Type B pancreatic cell (in vitro differentiated cells): Measurements from ENCODE around the gene ZNF296. TPM values are rescaled to one million over a fixed set of nuclear protein-coding genes. Genes with fewer than 3 reads are reported as not detected.
"Not testable (repeated sequence)": the region's sequence is repeated elsewhere in the genome, so short reads cannot be mapped to it uniquely, and the experiment has no call there.

Experiments
- DNase-seq: peaks from one replicate; pipeline ENCODE4 v3.0.0; 2021; ENCODE audit warnings: mixed read lengths; ENCODE audit not compliant: unreplicated experiment; ENCODE audit errors: extremely low spot score
- H3K27ac Mint-ChIP-seq: 2 replicates; pipeline ENCODE4 v1.8.0; 2021; ENCODE audit warnings: mild to moderate bottlenecking, mixed read lengths
- H3K27me3 Mint-ChIP-seq: 2 replicates; pipeline ENCODE4 v1.8.0; 2021; ENCODE audit warnings: mixed read lengths
- H3K36me3 Mint-ChIP-seq: 2 replicates; pipeline ENCODE4 v1.8.0; 2021; ENCODE audit warnings: mixed read lengths
- H3K4me1 Mint-ChIP-seq: one replicate; pipeline ENCODE4 v1.8.0; 2021; ENCODE audit warnings: mixed read lengths; ENCODE audit not compliant: unreplicated experiment
- H3K4me3 Mint-ChIP-seq: 2 replicates; pipeline ENCODE4 v1.8.0; 2021; ENCODE audit warnings: mild to moderate bottlenecking, mixed read lengths
- H3K9me3 Mint-ChIP-seq: 2 replicates; pipeline ENCODE4 v1.8.0; 2021; ENCODE audit warnings: mixed read lengths
- total RNA-seq: library from RNA; stranded (reverse); gene quantifications from 2 replicates; pipeline ENCODE4 v1.2.1, GENCODE V29; 2021; ENCODE audit warnings: low replicate concordance
- TF ChIP-seq, protein P1 (sequence below): fragments of 200-600 bp; sonication (generic); conservative IDR thresholded peaks from 2 replicates; pipeline ENCODE4 v1.5.0; 2021; ENCODE audit warnings: antibody characterized with exemption, mild to moderate bottlenecking

Gene ZNF296
- total RNA-seq, 1 donor from 2014 or later: 2.2 TPM

DNA sequence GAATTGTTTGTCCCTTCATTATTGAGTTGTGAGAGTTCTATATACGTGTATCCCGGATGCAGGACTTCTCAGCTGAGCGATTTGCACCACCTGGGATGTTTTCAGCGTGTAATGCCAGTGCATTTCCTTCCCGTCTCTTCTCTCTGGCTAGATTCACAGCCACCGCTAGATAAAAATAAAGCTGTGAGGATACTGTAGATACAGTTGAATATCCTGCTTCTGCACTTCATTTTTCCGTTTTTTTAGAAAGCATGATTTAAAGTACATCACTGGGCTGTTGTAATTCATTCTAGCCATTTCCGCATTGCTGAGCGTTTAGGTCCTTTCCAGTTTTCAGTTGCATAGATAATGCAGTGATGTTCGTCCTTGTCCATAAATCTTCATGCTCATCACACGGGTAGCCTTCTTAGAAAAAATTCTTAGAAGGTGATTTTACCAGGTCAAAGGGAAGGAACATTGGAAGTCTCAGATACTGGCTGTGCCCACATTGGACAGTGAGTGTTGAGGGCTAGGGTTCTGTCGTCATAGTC, 31.4 kb upstream of the ZNF296 start:
- peaks cover 25% of the 10 kb centered on the region for H3K4me1 Mint-ChIP-seq
- no peak overlapping the region for H3K4me3 Mint-ChIP-seq
- no peaks in the 10 kb centered on the region for H3K9me3 Mint-ChIP-seq
- DNase-seq: no peak
- H3K27ac Mint-ChIP-seq: no peak overlapping the region
- H3K36me3 Mint-ChIP-seq: no peaks in the 10 kb centered on the region
- H3K27me3 Mint-ChIP-seq: no peaks in the 10 kb centered on the region
- TF ChIP-seq, protein P1, sequence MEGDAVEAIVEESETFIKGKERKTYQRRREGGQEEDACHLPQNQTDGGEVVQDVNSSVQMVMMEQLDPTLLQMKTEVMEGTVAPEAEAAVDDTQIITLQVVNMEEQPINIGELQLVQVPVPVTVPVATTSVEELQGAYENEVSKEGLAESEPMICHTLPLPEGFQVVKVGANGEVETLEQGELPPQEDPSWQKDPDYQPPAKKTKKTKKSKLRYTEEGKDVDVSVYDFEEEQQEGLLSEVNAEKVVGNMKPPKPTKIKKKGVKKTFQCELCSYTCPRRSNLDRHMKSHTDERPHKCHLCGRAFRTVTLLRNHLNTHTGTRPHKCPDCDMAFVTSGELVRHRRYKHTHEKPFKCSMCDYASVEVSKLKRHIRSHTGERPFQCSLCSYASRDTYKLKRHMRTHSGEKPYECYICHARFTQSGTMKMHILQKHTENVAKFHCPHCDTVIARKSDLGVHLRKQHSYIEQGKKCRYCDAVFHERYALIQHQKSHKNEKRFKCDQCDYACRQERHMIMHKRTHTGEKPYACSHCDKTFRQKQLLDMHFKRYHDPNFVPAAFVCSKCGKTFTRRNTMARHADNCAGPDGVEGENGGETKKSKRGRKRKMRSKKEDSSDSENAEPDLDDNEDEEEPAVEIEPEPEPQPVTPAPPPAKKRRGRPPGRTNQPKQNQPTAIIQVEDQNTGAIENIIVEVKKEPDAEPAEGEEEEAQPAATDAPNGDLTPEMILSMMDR: no peak

DNA sequence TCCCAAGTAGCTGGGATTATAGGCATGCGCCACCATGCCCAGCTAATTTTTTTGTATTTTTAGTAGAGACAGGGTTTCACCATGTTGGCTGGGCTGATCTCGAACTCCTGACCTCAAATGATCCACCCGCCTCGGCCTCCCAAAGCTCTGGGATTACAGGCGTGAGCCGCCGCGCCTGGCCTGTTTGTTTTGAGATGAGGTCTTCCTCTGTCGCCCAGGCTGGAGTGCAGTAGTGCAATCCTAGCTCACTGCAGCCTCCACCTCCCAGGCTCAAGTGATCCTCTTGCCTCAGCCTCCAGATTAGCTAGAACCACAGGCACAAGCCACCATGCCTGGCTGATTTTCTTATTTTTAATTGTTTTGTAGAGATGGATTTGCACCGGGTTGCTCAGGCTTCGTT, 30.1 kb upstream of the ZNF296 start:
- peaks cover 28% of the 10 kb centered on the region for H3K4me1 Mint-ChIP-seq
- H3K27ac Mint-ChIP-seq, H3K9me3 Mint-ChIP-seq, H3K36me3 Mint-ChIP-seq, DNase-seq, H3K4me3 Mint-ChIP-seq, H3K27me3 Mint-ChIP-seq: not testable (repeated sequence)

DNA sequence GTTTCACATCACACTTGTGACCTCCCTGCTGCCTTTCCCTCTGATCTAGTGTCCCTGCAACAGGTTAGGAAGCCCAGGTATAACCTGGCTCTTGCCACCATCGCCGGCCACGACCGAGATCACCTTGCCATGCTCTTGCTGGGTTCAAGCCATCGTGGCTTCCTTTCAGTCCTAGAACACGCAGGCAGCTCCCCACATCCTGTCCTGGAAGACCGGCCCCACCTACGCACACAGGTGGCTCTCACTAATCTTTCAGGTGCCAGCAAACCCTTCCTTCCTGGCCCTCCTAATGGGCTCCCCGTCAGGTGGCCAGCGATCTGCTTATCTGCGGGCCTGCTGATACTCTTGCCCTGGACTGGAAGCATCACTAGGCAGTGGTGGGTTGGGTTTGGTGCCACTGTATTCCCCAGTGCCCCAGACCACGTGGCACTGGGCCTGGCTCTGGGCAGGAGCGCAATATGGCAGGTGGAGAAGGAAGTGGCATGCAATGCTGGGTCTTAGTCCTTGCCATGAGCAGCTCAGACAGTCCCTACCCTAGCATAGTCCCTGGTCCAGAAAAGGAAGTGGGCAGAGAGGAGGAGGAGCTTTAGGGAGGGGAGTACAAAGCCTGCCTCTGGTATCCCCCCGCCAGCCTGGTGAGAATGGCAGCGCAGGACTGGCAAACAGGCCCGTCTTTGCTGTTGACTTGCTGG, 28.5 kb upstream of the ZNF296 start:
- Mint-ChIP-seq H3K4me1 (peaks cover 39% of the 10 kb centered on the region), H3K27me3 (no peaks in the 10 kb centered on the region), H3K36me3 (no peaks in the 10 kb centered on the region), H3K27ac (peak overlapping the region; percentile 88), H3K9me3 (no peaks in the 10 kb centered on the region), H3K4me3 (peak overlapping the region; percentile 71)
- DNase-seq: no peak
- TF ChIP-seq, protein P1: no peak

DNA sequence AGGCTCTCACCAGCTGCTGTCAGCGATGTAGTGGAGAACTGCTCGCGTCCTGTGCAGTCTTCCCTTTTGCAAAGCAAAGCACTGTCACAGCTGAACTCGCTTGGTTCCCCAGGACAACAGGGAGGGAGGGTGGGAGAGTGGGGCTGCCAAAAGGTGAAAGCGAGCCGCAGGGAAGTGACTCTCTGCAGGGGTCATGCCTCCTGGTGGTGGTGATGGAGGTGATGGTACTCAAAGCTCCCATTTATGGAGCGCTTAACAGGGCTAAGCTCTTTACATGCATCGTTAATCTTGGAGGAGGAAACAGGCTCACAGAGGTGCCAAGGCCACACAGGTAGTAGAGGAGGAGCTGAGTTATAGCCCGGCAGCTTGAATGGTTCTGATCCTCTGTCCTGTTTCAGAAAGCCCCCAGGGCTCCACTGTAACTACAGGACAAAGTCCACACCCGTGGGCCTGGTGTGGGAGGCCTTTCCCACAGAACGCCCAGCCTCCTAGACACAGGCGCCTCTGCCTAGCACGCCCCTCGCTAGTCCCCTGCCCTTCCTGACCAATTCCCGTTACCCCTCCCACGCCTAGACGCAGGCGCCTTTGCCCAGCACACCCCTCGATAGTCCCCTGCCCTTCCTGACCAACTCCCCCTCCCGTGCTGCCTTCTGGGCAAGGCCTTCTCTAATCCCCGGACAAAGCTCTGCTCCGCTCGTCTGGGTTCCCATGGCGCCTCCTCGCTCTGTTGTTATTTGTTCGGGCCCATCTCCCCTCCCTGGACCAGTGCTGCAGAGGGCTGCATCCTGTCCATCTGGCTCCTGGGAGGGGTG, 27.4 kb upstream of the ZNF296 start:
- peak overlapping the region; percentile 63 for H3K4me3 Mint-ChIP-seq
- no peak for DNase-seq

DNA sequence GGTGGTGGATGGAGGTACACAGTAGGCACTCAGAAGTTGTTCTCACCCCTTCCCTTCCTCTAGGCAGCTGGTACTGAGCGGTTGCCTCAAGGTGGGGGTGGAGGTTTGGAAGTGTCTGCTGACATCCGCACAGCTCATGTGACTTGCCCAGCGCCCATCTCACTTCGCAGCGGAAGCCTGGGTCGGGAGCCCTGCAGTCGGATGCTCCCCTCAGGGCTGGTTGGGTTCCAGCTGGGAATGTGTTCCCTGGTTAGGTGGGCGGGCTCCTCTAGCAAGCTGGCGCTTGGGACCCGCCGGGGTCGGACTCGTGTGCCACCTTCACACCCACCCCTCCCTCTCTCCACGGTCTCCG, 26.9 kb upstream of the ZNF296 start:
- H3K27ac Mint-ChIP-seq: peak overlapping the region; percentile 88
- TF ChIP-seq, protein P1: no peak
- H3K9me3 Mint-ChIP-seq: no peaks in the 10 kb centered on the region
- H3K27me3 Mint-ChIP-seq: no peaks in the 10 kb centered on the region
- no peak for DNase-seq
- no peak overlapping the region for H3K4me3 Mint-ChIP-seq
- H3K36me3 Mint-ChIP-seq: no peaks in the 10 kb centered on the region
- peaks cover 54% of the 10 kb centered on the region for H3K4me1 Mint-ChIP-seq

More for the DNA sequence above, 27.4 kb upstream of the ZNF296 start:
- Mint-ChIP-seq H3K27me3 (no peaks in the 10 kb centered on the region), H3K27ac (peak overlapping the region; percentile 88), H3K9me3 (no peaks in the 10 kb centered on the region), H3K4me1 (peaks cover 49% of the 10 kb centered on the region), H3K36me3 (no peaks in the 10 kb centered on the region)
- TF ChIP-seq, protein P1: peak; percentile 18

DNA sequence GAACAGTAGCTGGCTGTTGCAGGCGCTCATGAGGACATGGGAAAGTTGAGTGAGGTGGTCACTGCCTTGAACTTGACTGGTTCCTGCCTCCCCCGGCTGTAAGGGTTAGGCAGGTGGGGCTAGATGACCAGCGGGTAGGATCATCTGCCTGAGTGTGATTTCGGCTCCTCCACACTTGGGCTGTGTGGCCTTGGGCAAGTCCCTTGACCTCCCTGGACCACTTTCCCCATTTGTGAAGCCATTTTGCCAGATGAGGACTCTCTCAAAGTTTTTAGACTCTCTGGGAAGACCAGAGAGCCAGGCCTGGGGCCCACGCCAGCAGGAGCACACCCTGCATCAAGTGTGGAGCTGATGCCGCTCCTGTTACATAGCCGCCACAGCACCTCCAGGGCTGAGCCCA, 26.2 kb upstream of the ZNF296 start:
- Mint-ChIP-seq H3K4me3 (no peak overlapping the region), H3K4me1 (peaks cover 61% of the 10 kb centered on the region), H3K27ac (no peak overlapping the region)

More for the DNA sequence above, 26.2 kb upstream of the ZNF296 start:
- Mint-ChIP-seq H3K9me3 (no peaks in the 10 kb centered on the region), H3K36me3 (no peaks in the 10 kb centered on the region), H3K27me3 (no peaks in the 10 kb centered on the region)
- no peak for DNase-seq
- TF ChIP-seq, protein P1: no peak
